Neuronal stem cell (in vitro differentiated cells): ENCODE data around the gene NXPE2.

ENCODE experiments used
- DNase-seq: peaks from one replicate; pipeline ENCODE4 v3.0.0-alpha.2; 2013; ENCODE audit warnings: low spot score
- H2AFZ ChIP-seq: one replicate; pipeline ENCODE4 v1.6.1; 2013; ENCODE audit warnings: mild to moderate bottlenecking, low read length, inconsistent platforms
- H2AK5ac ChIP-seq: 2 replicates; pipeline ENCODE4 v1.6.1; 2013; ENCODE audit warnings: low read depth, mild to moderate bottlenecking, inconsistent platforms, low read length, moderate library complexity, mixed read lengths
- H2BK120ac ChIP-seq: 2 replicates; pipeline ENCODE4 v1.6.1; 2013; ENCODE audit warnings: low read depth, mild to moderate bottlenecking, inconsistent platforms, low read length, moderate library complexity, mixed read lengths
- H2BK12ac ChIP-seq: one replicate; pipeline ENCODE4 v1.6.1; 2013; ENCODE audit warnings: low read length, inconsistent platforms
- H2BK15ac ChIP-seq: 2 replicates; pipeline ENCODE4 v1.6.1; 2013; ENCODE audit warnings: mild to moderate bottlenecking, low read length, inconsistent platforms, mixed read lengths
- H2BK5ac ChIP-seq: one replicate; pipeline ENCODE4 v1.6.1; 2013; ENCODE audit warnings: inconsistent platforms, mild to moderate bottlenecking, low read length, moderate library complexity
- H3K14ac ChIP-seq: one replicate; pipeline ENCODE4 v1.6.1; 2013; ENCODE audit warnings: low read length, inconsistent platforms
- H3K18ac ChIP-seq: 2 replicates; pipeline ENCODE4 v1.6.1; 2013; ENCODE audit warnings: low read length, inconsistent platforms
- H3K23ac ChIP-seq: 2 replicates; pipeline ENCODE4 v1.6.1; 2013; ENCODE audit warnings: low read depth, mild to moderate bottlenecking, mixed read lengths, low read length, inconsistent platforms; ENCODE audit not compliant: poor library complexity
- H3K27ac ChIP-seq: replicated peaks from 3 replicates; pipeline ENCODE4 v1.5.1; 2013; ENCODE audit warnings: low read length, inconsistent platforms
- H3K27me3 ChIP-seq, 3 experiments: 2 replicates each; pipeline ENCODE4 v1.6.1; 2013; ENCODE audit warnings: low read length in 3 of 3, mild to moderate bottlenecking in 2 of 3, inconsistent platforms in 1 of 3, low read depth in 1 of 3, mixed read lengths in 1 of 3, moderate library complexity in 1 of 3; ENCODE audit not compliant: control insufficient read depth in 3 of 3, insufficient read depth in 3 of 3
- H3K36me3 ChIP-seq, 2 donors: replicated peaks in 1 of 2; 2 replicates each; pipeline ENCODE4 v1.6.1; 2013; ENCODE audit warnings: low read length in 2 of 2; ENCODE audit not compliant: control insufficient read depth in 2 of 2, insufficient read depth in 2 of 2
- H3K4ac ChIP-seq: 2 replicates; pipeline ENCODE4 v1.6.1; 2013; ENCODE audit warnings: inconsistent platforms, mild to moderate bottlenecking, low read length, moderate library complexity
- H3K4me1 ChIP-seq, 2 donors: 1 replicate in 1 of 2; 2 replicates in 1 of 2; pipeline ENCODE4 v1.6.1; 2013; ENCODE audit warnings: low read length in 2 of 2, low read depth in 1 of 2; ENCODE audit not compliant: control insufficient read depth in 2 of 2, insufficient read depth in 1 of 2
- H3K4me2 ChIP-seq: one replicate; pipeline ENCODE4 v1.6.1; 2013; ENCODE audit warnings: mild to moderate bottlenecking, low read length, inconsistent platforms; ENCODE audit not compliant: insufficient read depth, poor library complexity, severe bottlenecking
- H3K4me3 ChIP-seq, 2 donors: 2 replicates each; pipeline ENCODE4 v1.5.1; 2013; ENCODE audit warnings: low read length in 2 of 2, mild to moderate bottlenecking in 2 of 2, inconsistent platforms in 1 of 2, moderate library complexity in 1 of 2
- H3K79me1 ChIP-seq: one replicate; pipeline ENCODE4 v1.6.1; 2013; ENCODE audit warnings: low read depth, mild to moderate bottlenecking, inconsistent platforms, low read length, moderate library complexity
- H3K9ac ChIP-seq: one replicate; pipeline ENCODE4 v1.6.1; 2013; ENCODE audit warnings: mild to moderate bottlenecking, low read depth, low read length, inconsistent platforms; ENCODE audit not compliant: poor library complexity
- H3K9me3 ChIP-seq, 2 donors: replicated peaks in 1 of 2; 2 replicates each; pipeline versions ENCODE3 to v1.6.1; 2013; ENCODE audit warnings: low read length in 2 of 2, mild to moderate bottlenecking in 2 of 2, inconsistent platforms in 1 of 2, low read depth in 1 of 2, mixed read lengths in 1 of 2, moderate library complexity in 1 of 2; ENCODE audit not compliant: control insufficient read depth in 2 of 2, insufficient read depth in 1 of 2
- H4K8ac ChIP-seq: one replicate; pipeline ENCODE4 v1.6.1; 2013; ENCODE audit warnings: low read depth, mild to moderate bottlenecking, inconsistent platforms, low read length, moderate library complexity
- H4K91ac ChIP-seq: one replicate; pipeline ENCODE4 v1.6.1; 2013; ENCODE audit warnings: low read length, low read depth, mild to moderate bottlenecking, inconsistent platforms; ENCODE audit not compliant: poor library complexity
- WGBS, 2 donors: extraction: QIAGEN DNeasy Blood & Tissue Kit; methylation state at CpG; one replicate each; pipeline ENCODE4 v1.1.7; 2013; ENCODE audit warnings: missing lambda C conversion rate in 2 of 2, mixed read lengths in 1 of 2; ENCODE audit not compliant: insufficient read length in 2 of 2, insufficient replicate concordance in 1 of 2; ENCODE audit errors: extremely low coverage in 2 of 2; 5-methylcytosine and 5-hydroxymethylcytosine counted together

Gene NXPE2

GRCh38 chr11:114684636-114685035 lies 6.3 kb downstream of the NXPE2 start:
- no peak overlapping the region for H4K8ac ChIP-seq
- H2AK5ac ChIP-seq: no peak overlapping the region

GRCh38 chr11:114685097-114685496 lies 6.8 kb downstream of the NXPE2 start:
- Histone ChIP-seq H2AK5ac (no peak overlapping the region), H3K9me3 (peaks cover 0 to 6% of the 10 kb centered on the region in 2 donors), H4K91ac (no peak overlapping the region), H3K14ac (no peak overlapping the region), H3K79me1 (no peaks in the 10 kb centered on the region), H2AFZ (no peak overlapping the region), H2BK12ac (no peak overlapping the region), H3K36me3 (no peaks in the 10 kb centered on the region), H2BK120ac (no peak overlapping the region), H3K4me2 (no peak overlapping the region), H3K4me3 (no peak overlapping the region), H3K27me3 (no peaks in the 10 kb centered on the region), H2BK15ac (no peak overlapping the region), H3K9ac (no peak overlapping the region), H3K23ac (no peak overlapping the region), H3K4me1 (no peaks in the 10 kb centered on the region), H3K4ac (no peak overlapping the region), H4K8ac (no peak overlapping the region), H3K27ac (no peak overlapping the region), H3K18ac (no peak overlapping the region), H2BK5ac (no peak overlapping the region)
- DNase-seq: no peak
- no CpG with 5 or more reads among the region's 1 CpG for WGBS, 2 donors

More at GRCh38 chr11:114684636-114685035, 6.3 kb downstream of the NXPE2 start:
- Histone ChIP-seq H3K27me3 (no peaks in the 10 kb centered on the region), H4K91ac (no peak overlapping the region), H3K4me2 (no peak overlapping the region), H3K23ac (no peak overlapping the region), H3K79me1 (no peaks in the 10 kb centered on the region), H3K14ac (no peak overlapping the region), H2AFZ (no peak overlapping the region), H3K4ac (no peak overlapping the region), H3K27ac (no peak overlapping the region), H2BK12ac (no peak overlapping the region), H3K18ac (no peak overlapping the region), H3K4me3 (no peak overlapping the region), H3K9me3 (peaks cover 0 to 6% of the 10 kb centered on the region in 2 donors), H2BK120ac (no peak overlapping the region), H2BK15ac (no peak overlapping the region), H2BK5ac (no peak overlapping the region), H3K36me3 (no peaks in the 10 kb centered on the region), H3K4me1 (no peaks in the 10 kb centered on the region), H3K9ac (no peak overlapping the region)
- DNase-seq: no peak

GRCh38 chr11:114705280-114706024 lies 27.1 kb downstream of the NXPE2 start:
- H4K91ac ChIP-seq: no peak overlapping the region
- H2BK15ac ChIP-seq: no peak overlapping the region
- no peak overlapping the region for H3K4me2 ChIP-seq
- no peak overlapping the region for H3K14ac ChIP-seq
- no peak overlapping the region for H2BK5ac ChIP-seq
- H3K9ac ChIP-seq: no peak overlapping the region
- H3K23ac ChIP-seq: no peak overlapping the region
- no peaks in the 10 kb centered on the region for H3K79me1 ChIP-seq
- no peak overlapping the region for H4K8ac ChIP-seq
- H3K18ac ChIP-seq: no peak overlapping the region
- H2AK5ac ChIP-seq: no peak overlapping the region
- no peak overlapping the region for H2BK12ac ChIP-seq
- no peak overlapping the region for H2AFZ ChIP-seq
- no peaks in the 10 kb centered on the region for H3K36me3 ChIP-seq
- H3K4me3 ChIP-seq: no peak overlapping the region
- no peaks in the 10 kb centered on the region for H3K4me1 ChIP-seq
- no peaks in the 10 kb centered on the region for H3K9me3 ChIP-seq
- no peaks in the 10 kb centered on the region for H3K27me3 ChIP-seq
- no peak overlapping the region for H3K27ac ChIP-seq
- no peak for DNase-seq
- WGBS, 2 donors: no CpG with 5 or more reads among the region's 4 CpGs
- no peak overlapping the region for H3K4ac ChIP-seq
- H2BK120ac ChIP-seq: no peak overlapping the region

GRCh38 chr11:114709960-114710359 lies 31.6 kb downstream of the NXPE2 start:
- Histone ChIP-seq H3K14ac (no peak overlapping the region), H3K27me3 (no peaks in the 10 kb centered on the region), H3K79me1 (no peaks in the 10 kb centered on the region), H2BK15ac (no peak overlapping the region), H4K8ac (no peak overlapping the region), H3K4me3 (no peak overlapping the region), H2BK5ac (no peak overlapping the region), H4K91ac (no peak overlapping the region), H3K23ac (no peak overlapping the region), H3K27ac (no peak overlapping the region), H2AK5ac (no peak overlapping the region), H3K18ac (no peak overlapping the region), H3K4me1 (no peaks in the 10 kb centered on the region), H3K9ac (no peak overlapping the region), H3K36me3 (no peaks in the 10 kb centered on the region), H3K4me2 (no peak overlapping the region), H3K9me3 (no peaks in the 10 kb centered on the region), H2BK120ac (no peak overlapping the region), H2BK12ac (no peak overlapping the region), H3K4ac (no peak overlapping the region), H2AFZ (no peak overlapping the region)
- no peak for DNase-seq
- no CpG with 5 or more reads among the region's 1 CpG for WGBS, 2 donors
